Muscle layer of duodenum (tissue), 2 donors: ENCODE data around the gene UNC13B.

Experiments
- H3K27ac ChIP-seq: one replicate; pipeline ENCODE4 v1.7.0; 2013; ENCODE audit warnings: mild to moderate bottlenecking, low read length
- H3K27me3 ChIP-seq: one replicate; pipeline ENCODE4 v1.7.0; 2013; ENCODE audit warnings: low read depth, mild to moderate bottlenecking, control low read depth, low read length
- H3K36me3 ChIP-seq, 2 donors: one replicate each; pipeline ENCODE4 v1.7.0; 2013; ENCODE audit warnings: low read length in 2 of 2, control low read depth in 1 of 2, mild to moderate bottlenecking in 1 of 2; ENCODE audit not compliant: insufficient read depth in 2 of 2, control insufficient read depth in 1 of 2
- H3K4me1 ChIP-seq, 2 donors: one replicate each; pipeline ENCODE4 v1.7.0; 2013; ENCODE audit warnings: low read length in 2 of 2, mild to moderate bottlenecking in 2 of 2, control low read depth in 1 of 2, moderate library complexity in 1 of 2; ENCODE audit not compliant: insufficient read depth in 2 of 2, control insufficient read depth in 1 of 2
- H3K4me3 ChIP-seq, 2 donors: one replicate each; pipeline ENCODE4 v1.7.0; 2013; ENCODE audit warnings: low read length in 2 of 2, low read depth in 1 of 2, mild to moderate bottlenecking in 1 of 2
- H3K9me3 ChIP-seq, 2 donors: one replicate each; pipeline ENCODE4 v1.7.0; 2013; ENCODE audit warnings: low read length in 2 of 2, control low read depth in 1 of 2, mild to moderate bottlenecking in 1 of 2; ENCODE audit not compliant: control insufficient read depth in 1 of 2
- donor health status: healthy.

The UNC13B gene

GRCh38 chr9:35355939-35356338, 194.1 kb downstream of the UNC13B start:
- Histone ChIP-seq H3K36me3 (no peaks in the 10 kb centered on the region), H3K9me3 (no peaks in the 10 kb centered on the region), H3K27ac (no peak overlapping the region), H3K4me3 (no peak overlapping the region), H3K27me3 (no peaks in the 10 kb centered on the region), H3K4me1 (no peaks in the 10 kb centered on the region)

GRCh38 chr9:35357116-35357515, 195.3 kb downstream of the UNC13B start:
- no peaks in the 10 kb centered on the region for H3K36me3 ChIP-seq
- H3K9me3 ChIP-seq: no peaks in the 10 kb centered on the region
- H3K4me1 ChIP-seq: no peaks in the 10 kb centered on the region
- H3K27me3 ChIP-seq: no peaks in the 10 kb centered on the region
- H3K4me3 ChIP-seq: no peak overlapping the region
- no peak overlapping the region for H3K27ac ChIP-seq

- no peaks in the 10 kb centered on the region for H3K4me1 ChIP-seq
- H3K27me3 ChIP-seq: no peaks in the 10 kb centered on the region
- no peaks in the 10 kb centered on the region for H3K36me3 ChIP-seq
- H3K4me3 ChIP-seq: no peak overlapping the region
- no peaks in the 10 kb centered on the region for H3K9me3 ChIP-seq
- no peak overlapping the region for H3K27ac ChIP-seq
These were observed 196.0 kb downstream of the UNC13B start for GRCh38 chr9:35357826-35358225.

- Histone ChIP-seq H3K27ac (no peak overlapping the region), H3K27me3 (no peaks in the 10 kb centered on the region)
These were observed 203.2 kb downstream of the UNC13B start for GRCh38 chr9:35364817-35365585.

GRCh38 chr9:35366627-35367026, 204.8 kb downstream of the UNC13B start:
- Histone ChIP-seq H3K27me3 (no peaks in the 10 kb centered on the region), H3K9me3 (no peaks in the 10 kb centered on the region), H3K4me1 (no peaks in the 10 kb centered on the region), H3K4me3 (no peak overlapping the region), H3K27ac (no peak overlapping the region), H3K36me3 (peaks cover 14 to 19% of the 10 kb centered on the region in 2 donors)

More at GRCh38 chr9:35364817-35365585, 203.2 kb downstream of the UNC13B start:
- H3K4me3 ChIP-seq: no peak overlapping the region
- H3K4me1 ChIP-seq: no peaks in the 10 kb centered on the region
- peaks cover 6 to 10% of the 10 kb centered on the region in 2 donors for H3K36me3 ChIP-seq
- no peaks in the 10 kb centered on the region for H3K9me3 ChIP-seq

GRCh38 chr9:35367451-35367850, 205.6 kb downstream of the UNC13B start:
- no peaks in the 10 kb centered on the region for H3K4me1 ChIP-seq
- H3K27me3 ChIP-seq: no peaks in the 10 kb centered on the region
- no peaks in the 10 kb centered on the region for H3K9me3 ChIP-seq
- H3K27ac ChIP-seq: no peak overlapping the region
- no peak overlapping the region for H3K4me3 ChIP-seq
- peaks cover 14 to 19% of the 10 kb centered on the region in 2 donors for H3K36me3 ChIP-seq

- H3K9me3 ChIP-seq: no peaks in the 10 kb centered on the region
- H3K4me1 ChIP-seq: no peaks in the 10 kb centered on the region
- H3K4me3 ChIP-seq: no peak overlapping the region
- peaks cover 14 to 19% of the 10 kb centered on the region in 2 donors for H3K36me3 ChIP-seq
- no peaks in the 10 kb centered on the region for H3K27me3 ChIP-seq
- H3K27ac ChIP-seq: no peak overlapping the region
These were observed 208.4 kb downstream of the UNC13B start for GRCh38 chr9:35370241-35370640.

- Histone ChIP-seq H3K36me3 (peaks cover 14 to 22% of the 10 kb centered on the region in 2 donors), H3K27ac (no peak overlapping the region), H3K4me1 (no peaks in the 10 kb centered on the region), H3K4me3 (no peak overlapping the region), H3K9me3 (no peaks in the 10 kb centered on the region), H3K27me3 (no peaks in the 10 kb centered on the region)
These were observed 212.6 kb downstream of the UNC13B start for GRCh38 chr9:35374436-35374835.

- Histone ChIP-seq H3K9me3 (no peaks in the 10 kb centered on the region), H3K4me1 (no peaks in the 10 kb centered on the region), H3K4me3 (no peak overlapping the region), H3K36me3 (peaks cover 9 to 18% of the 10 kb centered on the region in 2 donors), H3K27ac (no peak overlapping the region), H3K27me3 (no peaks in the 10 kb centered on the region)
These were observed 213.1 kb downstream of the UNC13B start for GRCh38 chr9:35374910-35375309.

- Histone ChIP-seq H3K9me3 (no peaks in the 10 kb centered on the region), H3K4me3 (no peak overlapping the region), H3K36me3 (peaks cover 22 to 46% of the 10 kb centered on the region in 2 donors), H3K4me1 (no peaks in the 10 kb centered on the region), H3K27me3 (no peaks in the 10 kb centered on the region), H3K27ac (no peak overlapping the region)
These were observed 218.2 kb downstream of the UNC13B start for GRCh38 chr9:35380039-35380438.

- Histone ChIP-seq H3K36me3 (peaks cover 24 to 51% of the 10 kb centered on the region in 2 donors), H3K27me3 (no peaks in the 10 kb centered on the region), H3K27ac (no peak overlapping the region), H3K4me3 (no peak overlapping the region), H3K9me3 (no peaks in the 10 kb centered on the region), H3K4me1 (no peaks in the 10 kb centered on the region)
These were observed 218.8 kb downstream of the UNC13B start for GRCh38 chr9:35380619-35381018.

- H3K27me3 ChIP-seq: no peaks in the 10 kb centered on the region
- H3K9me3 ChIP-seq: no peaks in the 10 kb centered on the region
- H3K36me3 ChIP-seq: peaks cover 45 to 72% of the 10 kb centered on the region in 2 donors
- no peaks in the 10 kb centered on the region for H3K4me1 ChIP-seq
- H3K27ac ChIP-seq: no peak overlapping the region
- no peak overlapping the region for H3K4me3 ChIP-seq
These were observed 223.2 kb downstream of the UNC13B start for GRCh38 chr9:35385042-35385441.
